Panc1 (cell line): ENCODE results near the gene DNAI2.

Source experiments
- CTCF ChIP-seq: fragments of 450-650 bp; IDR thresholded peaks from 2 replicates; pipeline ENCODE4 v1.5.1; 2017; ENCODE audit warnings: mild to moderate bottlenecking
- POLR2AphosphoS5 ChIP-seq: IDR thresholded peaks from 2 replicates; pipeline ENCODE4 v1.6.1; 2012; ENCODE audit warnings: mild to moderate bottlenecking, low read depth, low read length, moderate library complexity
- REST ChIP-seq, 2 experiments: IDR thresholded peaks; 2 replicates each; pipeline ENCODE4 v1.6.1; 2011 to 2012; ENCODE audit warnings: low read depth in 2 of 2, control low read depth in 1 of 2, low read length in 1 of 2, mild to moderate bottlenecking in 1 of 2, moderate library complexity in 1 of 2; ENCODE audit not compliant: insufficient read depth in 1 of 2
- SIN3A ChIP-seq: IDR thresholded peaks from 2 replicates; pipeline ENCODE4 v1.6.1; 2012; ENCODE audit warnings: low read depth, mild to moderate bottlenecking, low read length, moderate library complexity, borderline replicate concordance; ENCODE audit not compliant: insufficient read depth
- TCF7L2 ChIP-seq: IDR thresholded peaks from 2 replicates; pipeline ENCODE4 v1.6.1; 2011; ENCODE audit warnings: mild to moderate bottlenecking, low read depth, low read length, inconsistent platforms

GRCh38 chr17:74336307-74336706 is 62.3 kb downstream of the DNAI2 start:
- TF ChIP-seq CTCF (no peak), REST (IDR thresholded peaks at IDR 0.05; ENCODE audit: insufficient read depth in 1 of 2, low read depth in 2 of 2, low read length in 1 of 2) (no peak), POLR2AphosphoS5 (no peak), TCF7L2 (no peak), SIN3A (no peak)
